H9 (cell line): ENCODE measurements around the gene SMAD6. TPM values are rescaled to one million over a fixed set of nuclear protein-coding genes. Genes with fewer than 3 reads are reported as not detected.

Source experiments
- DNase-seq: peaks from one replicate; pipeline ENCODE4 v3.0.0-alpha.2; 2017
- H2AFZ ChIP-seq: one replicate; pipeline ENCODE4 v1.6.1; 2013; ENCODE audit warnings: mild to moderate bottlenecking, low read length, control low read depth, moderate library complexity
- H2AK5ac ChIP-seq: 2 replicates; pipeline ENCODE4 v1.6.1; 2013; ENCODE audit warnings: low read length, control low read depth, mixed read lengths; ENCODE audit not compliant: insufficient read length
- H2BK120ac ChIP-seq: one replicate; pipeline ENCODE4 v1.6.1; 2013; ENCODE audit warnings: low read depth, mild to moderate bottlenecking, low read length, control low read depth, inconsistent platforms; ENCODE audit not compliant: poor library complexity, severe bottlenecking
- H2BK12ac ChIP-seq: 2 replicates; pipeline ENCODE4 v1.6.1; 2013; ENCODE audit warnings: low read length, control low read depth, mixed read lengths, low read depth; ENCODE audit not compliant: insufficient read length
- H2BK15ac ChIP-seq: 2 replicates; pipeline ENCODE4 v1.6.1; 2013; ENCODE audit warnings: low read depth, low read length, control low read depth
- H2BK20ac ChIP-seq: one replicate; pipeline ENCODE4 v1.6.1; 2013; ENCODE audit warnings: low read depth, mild to moderate bottlenecking, low read length, control low read depth, inconsistent platforms; ENCODE audit not compliant: poor library complexity, severe bottlenecking
- H2BK5ac ChIP-seq: 2 replicates; pipeline ENCODE4 v1.6.1; 2013; ENCODE audit warnings: low read length, control low read depth, mixed read lengths; ENCODE audit not compliant: insufficient read length
- H3K14ac ChIP-seq: 2 replicates; pipeline ENCODE4 v1.6.1; 2013; ENCODE audit warnings: low read length, control low read depth; ENCODE audit not compliant: insufficient read depth
- H3K18ac ChIP-seq: 2 replicates; pipeline ENCODE4 v1.6.1; 2013; ENCODE audit warnings: low read depth, mild to moderate bottlenecking, mixed read lengths, low read length, control low read depth; ENCODE audit not compliant: insufficient read length
- H3K23ac ChIP-seq: 2 replicates; pipeline ENCODE4 v1.6.1; 2013; ENCODE audit warnings: low read length, control low read depth, mixed read lengths, low read depth; ENCODE audit not compliant: insufficient read length
- H3K23me2 ChIP-seq: 2 replicates; pipeline ENCODE4 v1.6.1; 2013; ENCODE audit warnings: low read depth, mild to moderate bottlenecking, mixed read lengths, low read length, control low read depth; ENCODE audit not compliant: insufficient read length, poor library complexity, severe bottlenecking
- H3K27ac ChIP-seq: 2 replicates; pipeline ENCODE4 v1.5.1; 2013; ENCODE audit warnings: low read length, control low read depth, mixed read lengths, low read depth; ENCODE audit not compliant: insufficient read length
- H3K27me3 ChIP-seq: 2 replicates; pipeline ENCODE4 v1.6.1; 2013; ENCODE audit warnings: low read length, control low read depth, inconsistent platforms; ENCODE audit not compliant: insufficient read depth
- H3K4ac ChIP-seq: 2 replicates; pipeline ENCODE4 v1.6.1; 2013; ENCODE audit warnings: low read depth, mild to moderate bottlenecking, control low read depth, inconsistent platforms, low read length, moderate library complexity
- H3K4me1 ChIP-seq: 2 replicates; pipeline ENCODE4 v1.6.1; 2013; ENCODE audit warnings: low read length, control low read depth, inconsistent platforms; ENCODE audit not compliant: insufficient read depth
- H3K4me2 ChIP-seq: 2 replicates; pipeline ENCODE4 v1.6.1; 2013; ENCODE audit warnings: low read length, control low read depth, mixed read lengths; ENCODE audit not compliant: insufficient read length, insufficient read depth
- H3K56ac ChIP-seq: 2 replicates; pipeline ENCODE4 v1.6.1; 2013; ENCODE audit warnings: low read depth, mild to moderate bottlenecking, mixed read lengths, low read length, control low read depth; ENCODE audit not compliant: insufficient read length
- H3K79me1 ChIP-seq: 2 replicates; pipeline ENCODE4 v1.6.1; 2013; ENCODE audit warnings: low read depth, mild to moderate bottlenecking, moderate library complexity, low read length, control low read depth, inconsistent platforms; ENCODE audit not compliant: insufficient read depth, poor library complexity, severe bottlenecking
- H3K79me2 ChIP-seq: 2 replicates; pipeline ENCODE4 v1.6.1; 2013; ENCODE audit warnings: low read length, control low read depth, inconsistent platforms; ENCODE audit not compliant: insufficient read depth
- H3K9ac ChIP-seq: 2 replicates; pipeline ENCODE4 v1.6.1; 2013; ENCODE audit warnings: low read length, control low read depth, mixed read lengths; ENCODE audit not compliant: insufficient read length; ENCODE audit errors: extremely low read depth
- H3K9me3 ChIP-seq: one replicate; pipeline ENCODE4 v1.6.1; 2013; ENCODE audit warnings: low read depth, low read length, inconsistent platforms; ENCODE audit not compliant: control insufficient read depth
- H3T11ph ChIP-seq: one replicate; pipeline ENCODE4 v1.6.1; 2013; ENCODE audit warnings: mild to moderate bottlenecking, low read length, control low read depth, inconsistent platforms
- H4K20me1 ChIP-seq: one replicate; pipeline ENCODE4 v1.6.1; 2013; ENCODE audit not compliant: control insufficient read depth, insufficient read length, insufficient read depth
- H4K5ac ChIP-seq: 2 replicates; pipeline ENCODE4 v1.6.1; 2013; ENCODE audit warnings: low read depth, mild to moderate bottlenecking, mixed read lengths, low read length, control low read depth; ENCODE audit not compliant: insufficient read length
- H4K8ac ChIP-seq: replicated peaks from 2 replicates; pipeline ENCODE4 v1.6.1; 2013; ENCODE audit warnings: low read length, control low read depth, mixed read lengths, low read depth; ENCODE audit not compliant: insufficient read length
- H4K91ac ChIP-seq: 2 replicates; pipeline ENCODE4 v1.6.1; 2013; ENCODE audit warnings: low read depth, mild to moderate bottlenecking, moderate library complexity, mixed read lengths, low read length, control low read depth; ENCODE audit not compliant: insufficient read length
- H3K27ac Mint-ChIP-seq, 3 experiments: 2 replicates in 2 of 3; 3 replicates in 1 of 3; pipeline ENCODE4 v1.8.0; 2020 to 2021; ENCODE audit warnings: mixed read lengths in 3 of 3, mild to moderate bottlenecking in 1 of 3, moderate library complexity in 1 of 3
- H3K27me3 Mint-ChIP-seq: 2 replicates; pipeline ENCODE4 v1.8.0; 2021; ENCODE audit warnings: low read depth, mild to moderate bottlenecking, moderate library complexity, mixed read lengths
- H3K36me3 Mint-ChIP-seq, 3 experiments: 2 replicates in 2 of 3; 3 replicates in 1 of 3; pipeline ENCODE4 v1.8.0; 2020 to 2021; ENCODE audit warnings: low read depth in 3 of 3, mixed read lengths in 3 of 3; ENCODE audit not compliant: insufficient read depth in 1 of 3
- H3K4me1 Mint-ChIP-seq, 2 experiments: 2 replicates each; pipeline ENCODE4 v1.8.0; 2020; ENCODE audit warnings: mixed read lengths in 2 of 2
- H3K4me3 Mint-ChIP-seq, 2 experiments: 2 replicates in 1 of 2; 3 replicates in 1 of 2; pipeline ENCODE4 v1.8.0; 2020 to 2021; ENCODE audit warnings: mild to moderate bottlenecking in 2 of 2, mixed read lengths in 2 of 2, moderate library complexity in 1 of 2
- H3K9me3 Mint-ChIP-seq, 2 experiments: 2 replicates in 1 of 2; 3 replicates in 1 of 2; pipeline ENCODE4 v1.8.0; 2020; ENCODE audit warnings: mild to moderate bottlenecking in 2 of 2, mixed read lengths in 2 of 2, moderate library complexity in 1 of 2
- CTCF ChIP-seq: fragments of 200-600 bp; sonication (generic); conservative IDR thresholded peaks from 3 replicates; pipeline ENCODE4 v1.8.0; 2021; ENCODE audit warnings: antibody characterized with exemption, mild to moderate bottlenecking
- WGBS: extraction: QIAGEN DNeasy Blood & Tissue Kit; methylation state at CpG from one replicate; pipeline ENCODE4 v1.1.7; 2013; ENCODE audit warnings: missing lambda C conversion rate, low lambda C conversion rate, mixed read lengths; ENCODE audit not compliant: insufficient read length; ENCODE audit errors: extremely low coverage; 5-methylcytosine and 5-hydroxymethylcytosine counted together
- total RNA-seq: library from RNA; stranded (reverse); gene quantifications from 2 replicates; pipeline ENCODE4 v1.2.1, GENCODE V29; 2021

The SMAD6 gene
- total RNA-seq, 1 experiment from 2014 or later = 6.0 TPM

GRCh38 chr15:66761726-66762595, 59.9 kb downstream of the SMAD6 start:
- H3K4me3 Mint-ChIP-seq = no peak overlapping the region
- Histone ChIP-seq H2BK20ac (no peak overlapping the region), H2AK5ac (no peak overlapping the region), H3K79me2 (no peaks in the 10 kb centered on the region), H3K23me2 (no peaks in the 10 kb centered on the region), H3K18ac (no peak overlapping the region), H3K4me2 (no peak overlapping the region), H3K23ac (no peak overlapping the region), H2BK120ac (no peak overlapping the region), H2AFZ (no peak overlapping the region), H3K27me3 (no peaks in the 10 kb centered on the region), H3K27ac (no peak overlapping the region), H3K9me3 (no peaks in the 10 kb centered on the region), H4K5ac (no peak overlapping the region), H4K8ac (no peak overlapping the region), H3K4ac (no peak overlapping the region), H4K91ac (no peak overlapping the region), H3K56ac (no peak overlapping the region), H3K79me1 (no peaks in the 10 kb centered on the region), H3K4me1 (no peaks in the 10 kb centered on the region), H2BK5ac (no peak overlapping the region), H3K9ac (no peak overlapping the region), H3T11ph (no peak overlapping the region), H2BK12ac (no peak overlapping the region), H4K20me1 (no peaks in the 10 kb centered on the region), H2BK15ac (no peak overlapping the region), H3K14ac (no peak overlapping the region)
- no peaks in the 10 kb centered on the region for H3K9me3 Mint-ChIP-seq
- DNase-seq = no peak
- H3K27ac Mint-ChIP-seq = peak overlapping the region in 2 of 3 experiments; percentile 32 to 66; a peak in 4 of 7 replicates
- WGBS = no CpG with 5 or more reads among the region's 17 CpGs
- TF ChIP-seq CTCF = no peak
- no peaks in the 10 kb centered on the region for H3K27me3 Mint-ChIP-seq
- H3K4me1 Mint-ChIP-seq = peaks cover 28 to 38% of the 10 kb centered on the region in 2 experiments
- H3K36me3 Mint-ChIP-seq = no peaks in the 10 kb centered on the region
